Muscle of leg (tissue), 11 donors: ENCODE measurements around the gene SLC16A12. TPM values are rescaled to one million over a fixed set of nuclear protein-coding genes. Genes with fewer than 3 reads are reported as not detected.
A peak's percentile ranks its signal among the peaks of the same experiment; 100 is the strongest.
"Not testable (repeated sequence)": the region's sequence is repeated elsewhere in the genome, so short reads cannot be mapped to it uniquely, and the experiment has no call there.

ENCODE experiments used
- DNase-seq: peaks from one replicate; pipeline ENCODE4 v3.0.0; 2013
- H3K27ac ChIP-seq: one replicate; pipeline ENCODE4 v1.5.1; 2013; ENCODE audit warnings: mild to moderate bottlenecking, low read length, control low read depth
- H3K27me3 ChIP-seq: one replicate; pipeline ENCODE4 v1.6.1; 2013; ENCODE audit warnings: low read length; ENCODE audit not compliant: control insufficient read depth, insufficient read depth
- H3K36me3 ChIP-seq: one replicate; pipeline ENCODE4 v1.6.1; 2013; ENCODE audit warnings: low read length; ENCODE audit not compliant: control insufficient read depth, insufficient read depth
- H3K4me1 ChIP-seq: one replicate; pipeline ENCODE4 v1.6.1; 2013; ENCODE audit warnings: low read length; ENCODE audit not compliant: control insufficient read depth, insufficient read depth
- H3K4me3 ChIP-seq: one replicate; pipeline ENCODE4 v1.5.1; 2013; ENCODE audit warnings: low read length, control low read depth
- H3K9me3 ChIP-seq: replicated peaks from 2 replicates; pipeline ENCODE4 v1.6.1; 2013; ENCODE audit warnings: low read depth, low read length; ENCODE audit not compliant: control insufficient read depth
- WGBS: methylation state at CpG from one replicate; pipeline ENCODE4 v1.1.5; 2013; ENCODE audit warnings: missing lambda C conversion rate; ENCODE audit not compliant: insufficient coverage; 5-methylcytosine and 5-hydroxymethylcytosine counted together
- polyA plus RNA-seq, 8 donors: library from polyadenylated mRNA; unstranded; fragments of 120-200 nt; gene quantifications; one replicate each; pipeline versions ENCODE4 v1.2.1 to v1.2.3, GENCODE V29; 2013; ENCODE audit warnings: inconsistent platforms in 1 of 8, low replicate concordance in 1 of 8; ENCODE audit not compliant: insufficient read length in 8 of 8, insufficient read depth in 1 of 8
- total RNA-seq: library from RNA; stranded (reverse); fragments of 120-200 nt; gene quantifications from one replicate; pipeline ENCODE4 v1.2.4, GENCODE V29; 2013

SLC16A12 gene
- total and polyA plus RNA-seq, 9 donors: 0.67 to 2.3 (median 1.5) TPM

GRCh38 chr10:89549510-89549909, 14.1 kb upstream of the SLC16A12 start:
- Histone ChIP-seq H3K27ac (no peak overlapping the region), H3K36me3 (no peaks in the 10 kb centered on the region), H3K9me3 (no peaks in the 10 kb centered on the region), H3K27me3 (no peaks in the 10 kb centered on the region), H3K4me1 (no peaks in the 10 kb centered on the region), H3K4me3 (no peak overlapping the region)
- DNase-seq: no peak
- no CpG with 5 or more reads among the region's 1 CpG for WGBS

- Histone ChIP-seq H3K36me3 (no peaks in the 10 kb centered on the region), H3K27ac (no peak overlapping the region), H3K9me3 (no peaks in the 10 kb centered on the region), H3K4me3 (no peak overlapping the region), H3K4me1 (no peaks in the 10 kb centered on the region), H3K27me3 (no peaks in the 10 kb centered on the region)
- no peak for DNase-seq
- WGBS: 83% methylated on average over 6 of the region's 6 CpGs
These were observed 13.3 kb upstream of the SLC16A12 start for GRCh38 chr10:89548673-89549072.

GRCh38 chr10:89547853-89548513, 12.6 kb upstream of the SLC16A12 start:
- Histone ChIP-seq H3K4me3 (no peak overlapping the region), H3K27ac (no peak overlapping the region), H3K36me3 (no peaks in the 10 kb centered on the region), H3K4me1 (no peaks in the 10 kb centered on the region), H3K9me3 (no peaks in the 10 kb centered on the region), H3K27me3 (no peaks in the 10 kb centered on the region)
- DNase-seq: no peak
- 67% methylated on average over 2 of the region's 2 CpGs for WGBS

GRCh38 chr10:89546651-89547050, 11.3 kb upstream of the SLC16A12 start:
- not testable (repeated sequence) for H3K4me3 ChIP-seq, H3K9me3 ChIP-seq, H3K36me3 ChIP-seq, H3K27ac ChIP-seq, H3K4me1 ChIP-seq, DNase-seq, H3K27me3 ChIP-seq
- WGBS: no CpG with 5 or more reads among the region's 1 CpG

GRCh38 chr10:89543841-89544240, 8.4 kb upstream of the SLC16A12 start:
- 83% methylated on average over 1 of the region's 3 CpGs for WGBS
- H3K36me3 ChIP-seq: no peaks in the 10 kb centered on the region
- H3K27ac ChIP-seq: no peak overlapping the region
- no peaks in the 10 kb centered on the region for H3K27me3 ChIP-seq
- no peaks in the 10 kb centered on the region for H3K4me1 ChIP-seq
- H3K9me3 ChIP-seq: no peaks in the 10 kb centered on the region
- H3K4me3 ChIP-seq: no peak overlapping the region
- DNase-seq: no peak

GRCh38 chr10:89540420-89540949, 5.1 kb upstream of the SLC16A12 start:
- Histone ChIP-seq H3K4me3 (no peak overlapping the region), H3K36me3 (no peaks in the 10 kb centered on the region), H3K9me3 (no peaks in the 10 kb centered on the region), H3K27ac (no peak overlapping the region), H3K27me3 (peaks cover 14% of the 10 kb centered on the region), H3K4me1 (peaks cover 4% of the 10 kb centered on the region)
- WGBS: 77% methylated on average over 3 of the region's 4 CpGs
- DNase-seq: no peak

GRCh38 chr10:89537364-89537763, 2.0 kb upstream of the SLC16A12 start:
- Histone ChIP-seq H3K4me3 (no peak overlapping the region), H3K27me3 (peaks cover 31% of the 10 kb centered on the region), H3K27ac (no peak overlapping the region), H3K36me3 (no peaks in the 10 kb centered on the region), H3K4me1 (peaks cover 8% of the 10 kb centered on the region), H3K9me3 (no peaks in the 10 kb centered on the region)
- WGBS: no CpG with 5 or more reads among the region's 1 CpG
- DNase-seq: no peak

- Histone ChIP-seq H3K36me3 (no peaks in the 10 kb centered on the region), H3K9me3 (no peaks in the 10 kb centered on the region), H3K4me3 (peak overlapping the region; percentile 30), H3K27ac (no peak overlapping the region), H3K27me3 (peaks cover 35% of the 10 kb centered on the region), H3K4me1 (peaks cover 8% of the 10 kb centered on the region)
- DNase-seq: no peak
- 7% methylated on average over 15 of the region's 16 CpGs for WGBS
These were observed 590 bp upstream of the SLC16A12 start for GRCh38 chr10:89536013-89536354.

- peaks cover 8% of the 10 kb centered on the region for H3K4me1 ChIP-seq
- no peaks in the 10 kb centered on the region for H3K9me3 ChIP-seq
- H3K27ac ChIP-seq: no peak overlapping the region
- H3K36me3 ChIP-seq: no peaks in the 10 kb centered on the region
- H3K4me3 ChIP-seq: peak overlapping the region; percentile 46
- WGBS: 13% methylated on average over 3 of the region's 8 CpGs
- peaks cover 36% of the 10 kb centered on the region for H3K27me3 ChIP-seq
- no peak for DNase-seq
These were observed 598 bp downstream of the SLC16A12 start for GRCh38 chr10:89534826-89535166.

- peaks cover 36% of the 10 kb centered on the region for H3K27me3 ChIP-seq
- H3K4me1 ChIP-seq: peaks cover 8% of the 10 kb centered on the region
- 60% methylated on average over 1 of the region's 3 CpGs for WGBS
- DNase-seq: no peak
- H3K4me3 ChIP-seq: no peak overlapping the region
- H3K36me3 ChIP-seq: no peaks in the 10 kb centered on the region
- H3K9me3 ChIP-seq: no peaks in the 10 kb centered on the region
- H3K27ac ChIP-seq: no peak overlapping the region
These were observed 2.9 kb downstream of the SLC16A12 start for GRCh38 chr10:89532476-89532875.

- Histone ChIP-seq H3K9me3 (no peaks in the 10 kb centered on the region), H3K27me3 (peaks cover 29% of the 10 kb centered on the region), H3K4me3 (no peak overlapping the region), H3K27ac (no peak overlapping the region), H3K4me1 (peaks cover 8% of the 10 kb centered on the region), H3K36me3 (no peaks in the 10 kb centered on the region)
- DNase-seq: no peak
- no CpG with 5 or more reads among the region's 3 CpGs for WGBS
These were observed 4.0 kb downstream of the SLC16A12 start for GRCh38 chr10:89531359-89531758.
